Measurements from ENCODE around the gene CTDSP2.
"Not testable (repeated sequence)": the region's sequence is repeated elsewhere in the genome, so short reads cannot be mapped to it uniquely, and the experiment has no call there.

The CTDSP2 gene

GRCh38 chr12:57887631-57888408 lies 41.3 kb upstream of the CTDSP2 start:
- no peak for DNase-seq (ENCODE audit: low read depth)
- H3K4me3 ChIP-seq (ENCODE audit: control insufficient read depth, low read depth, low read length), result peak overlapping the region; percentile 20
- TF ChIP-seq, protein P1, sequence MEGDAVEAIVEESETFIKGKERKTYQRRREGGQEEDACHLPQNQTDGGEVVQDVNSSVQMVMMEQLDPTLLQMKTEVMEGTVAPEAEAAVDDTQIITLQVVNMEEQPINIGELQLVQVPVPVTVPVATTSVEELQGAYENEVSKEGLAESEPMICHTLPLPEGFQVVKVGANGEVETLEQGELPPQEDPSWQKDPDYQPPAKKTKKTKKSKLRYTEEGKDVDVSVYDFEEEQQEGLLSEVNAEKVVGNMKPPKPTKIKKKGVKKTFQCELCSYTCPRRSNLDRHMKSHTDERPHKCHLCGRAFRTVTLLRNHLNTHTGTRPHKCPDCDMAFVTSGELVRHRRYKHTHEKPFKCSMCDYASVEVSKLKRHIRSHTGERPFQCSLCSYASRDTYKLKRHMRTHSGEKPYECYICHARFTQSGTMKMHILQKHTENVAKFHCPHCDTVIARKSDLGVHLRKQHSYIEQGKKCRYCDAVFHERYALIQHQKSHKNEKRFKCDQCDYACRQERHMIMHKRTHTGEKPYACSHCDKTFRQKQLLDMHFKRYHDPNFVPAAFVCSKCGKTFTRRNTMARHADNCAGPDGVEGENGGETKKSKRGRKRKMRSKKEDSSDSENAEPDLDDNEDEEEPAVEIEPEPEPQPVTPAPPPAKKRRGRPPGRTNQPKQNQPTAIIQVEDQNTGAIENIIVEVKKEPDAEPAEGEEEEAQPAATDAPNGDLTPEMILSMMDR (IDR thresholded peaks at IDR 0.05; ENCODE audit: control insufficient read depth, insufficient read depth, low read depth, low read length, missing control alignments), result no peak

- not testable (repeated sequence) for DNase-seq (ENCODE audit: low read depth); H3K4me3 ChIP-seq (ENCODE audit: control insufficient read depth, low read depth, low read length)
Measured at GRCh38 chr12:57886964-57887363, 40.4 kb upstream of the CTDSP2 start.

DNA sequence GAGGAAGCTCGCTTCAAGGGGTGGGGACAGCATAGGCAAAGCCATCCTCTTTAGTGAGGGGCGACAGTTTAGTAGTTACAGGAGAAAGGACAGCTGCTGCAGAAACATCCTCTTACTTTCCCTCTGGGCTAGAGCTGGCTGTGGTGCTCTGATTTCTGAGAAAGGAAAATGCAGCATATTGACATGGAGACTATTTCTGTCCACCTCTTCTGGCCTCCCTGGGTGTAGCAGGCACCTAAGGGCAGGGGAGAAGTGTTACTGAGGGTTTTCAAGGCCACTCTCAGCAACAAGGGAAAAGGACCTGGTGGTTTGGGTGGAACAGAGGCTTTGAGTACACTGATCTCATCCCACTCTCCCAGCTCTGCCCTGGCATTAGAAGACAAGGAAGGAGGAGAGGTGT lies 40.0 kb upstream of the CTDSP2 start:
- TF ChIP-seq, protein P1 (IDR thresholded peaks at IDR 0.05; ENCODE audit: control insufficient read depth, insufficient read depth, low read depth, low read length, missing control alignments), result no peak
- DNase-seq (ENCODE audit: low read depth), result no peak
- H3K4me3 ChIP-seq (ENCODE audit: control insufficient read depth, low read depth, low read length), result no peak overlapping the region

DNA sequence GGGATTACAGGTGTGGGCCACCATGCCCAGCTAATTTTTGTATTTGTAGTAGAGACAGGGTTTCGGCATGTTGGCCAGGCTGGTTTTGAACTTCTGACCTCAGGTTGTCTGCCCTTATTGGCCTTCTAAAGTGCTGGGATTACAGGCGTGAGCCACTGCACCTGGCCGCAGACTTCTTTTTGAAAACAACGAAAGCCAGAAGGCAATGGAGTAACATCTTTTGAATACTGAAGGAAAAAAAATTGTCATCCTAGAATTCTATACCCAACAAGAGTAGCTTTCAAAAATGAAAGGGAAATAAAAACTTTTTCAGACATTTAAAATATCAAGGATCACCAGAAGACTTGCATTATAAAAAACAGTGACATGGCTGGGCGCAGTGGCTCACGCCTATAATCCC lies 38.7 kb upstream of the CTDSP2 start:
- H3K4me3 ChIP-seq (ENCODE audit: control insufficient read depth, low read depth, low read length), result no peak overlapping the region
- no peak for DNase-seq (ENCODE audit: low read depth)
- TF ChIP-seq, protein P1 (IDR thresholded peaks at IDR 0.05; ENCODE audit: control insufficient read depth, insufficient read depth, low read depth, low read length, missing control alignments), result no peak

DNA sequence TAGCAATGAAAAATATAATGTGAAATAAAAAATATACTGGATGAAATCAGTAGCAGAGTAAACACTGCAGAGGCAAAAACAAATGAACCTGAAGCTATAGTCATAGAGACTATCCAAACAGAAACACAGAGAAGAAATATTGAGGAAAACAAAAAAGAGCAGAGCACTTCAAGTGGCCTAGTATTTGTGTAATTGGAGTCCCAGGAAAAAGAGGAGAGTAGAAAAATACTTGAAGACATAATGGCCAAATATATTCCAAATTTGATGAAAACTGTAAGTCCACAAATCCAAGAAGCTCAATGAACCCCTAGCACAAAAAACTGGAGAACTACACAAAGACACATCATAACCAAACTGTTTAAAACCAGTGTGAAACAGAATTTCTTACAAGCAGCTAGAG lies 37.2 kb upstream of the CTDSP2 start:
- DNase-seq (ENCODE audit: low read depth), result no peak
- no peak overlapping the region for H3K4me3 ChIP-seq (ENCODE audit: control insufficient read depth, low read depth, low read length)
- TF ChIP-seq, protein P1 (IDR thresholded peaks at IDR 0.05; ENCODE audit: control insufficient read depth, insufficient read depth, low read depth, low read length, missing control alignments), result no peak

GRCh38 chr12:57883057-57883456 lies 36.5 kb upstream of the CTDSP2 start:
- no peak for DNase-seq (ENCODE audit: low read depth)
- TF ChIP-seq, protein P1 (IDR thresholded peaks at IDR 0.05; ENCODE audit: control insufficient read depth, insufficient read depth, low read depth, low read length, missing control alignments), result no peak
- no peak overlapping the region for H3K4me3 ChIP-seq (ENCODE audit: control insufficient read depth, low read depth, low read length)

DNA sequence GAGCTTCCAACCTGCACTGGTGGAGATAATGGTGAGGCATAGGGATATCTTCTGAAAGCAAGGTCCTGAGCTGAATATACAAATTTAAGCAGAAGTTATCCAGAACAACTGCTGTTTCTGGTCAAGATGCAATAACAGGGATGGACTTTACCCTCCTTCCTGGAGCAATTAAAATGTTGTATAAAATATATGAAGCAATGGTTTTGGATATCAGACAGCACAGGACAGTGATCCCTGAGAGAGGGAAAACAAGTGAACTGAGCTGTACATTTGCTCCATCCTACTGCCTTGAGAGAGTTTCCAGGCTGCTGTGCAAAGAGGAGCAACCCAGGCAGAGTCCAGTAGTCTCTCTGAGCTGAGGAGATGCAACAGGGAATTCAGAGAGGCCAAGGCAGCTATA lies 36.0 kb upstream of the CTDSP2 start:
- DNase-seq (ENCODE audit: low read depth), result no peak
- TF ChIP-seq, protein P1 (IDR thresholded peaks at IDR 0.05; ENCODE audit: control insufficient read depth, insufficient read depth, low read depth, low read length, missing control alignments), result no peak
- H3K4me3 ChIP-seq (ENCODE audit: control insufficient read depth, low read depth, low read length), result no peak overlapping the region

Data from AG09309 (cell line).